K562 (cell line): ENCODE data around the gene PAN2. TPM values are rescaled to one million over a fixed set of nuclear protein-coding genes. Genes with fewer than 3 reads are reported as not detected.

Experiments
- CHAMP1 ChIP-seq: fragments of 450-650 bp; IDR thresholded peaks from 2 replicates; pipeline ENCODE4 v1.6.1; 2016; ENCODE audit warnings: mild to moderate bottlenecking
- HINFP ChIP-seq: fragments of 450-650 bp; conservative IDR thresholded peaks from 2 replicates; pipeline ENCODE4 v1.6.1; 2016; ENCODE audit warnings: missing genetic modification characterization, low read depth, mild to moderate bottlenecking, control low read depth, missing compliant biosample characterization
- NFE2L1 ChIP-seq: fragments of 450-650 bp; IDR thresholded peaks from 2 replicates; pipeline ENCODE4 v1.6.1; 2016; ENCODE audit warnings: missing genetic modification characterization, low read depth, mild to moderate bottlenecking, missing compliant biosample characterization, moderate library complexity, borderline replicate concordance
- PBX2 ChIP-seq, 2 experiments: IDR thresholded peaks in 1 of 2; conservative IDR thresholded peaks in 1 of 2; 2 replicates each; pipeline ENCODE4 v1.6.1; 2016; ENCODE audit warnings: low read depth in 2 of 2, mild to moderate bottlenecking in 1 of 2, missing compliant biosample characterization in 1 of 2, missing genetic modification characterization in 1 of 2, moderate library complexity in 1 of 2
- PCBP1 ChIP-seq: fragments of 200-400 bp; formaldehyde crosslinking; IDR thresholded peaks from 2 replicates; pipeline ENCODE4 v1.6.1; 2018; ENCODE audit warnings: mild to moderate bottlenecking, low read depth, low read length; ENCODE audit not compliant: poor library complexity, severe bottlenecking
- SRF ChIP-seq, 2 experiments: fragments of 250-450, 450-650 bp in 1 of 2; sonication (Bioruptor Pico) in 1 of 2; sonication (generic) in 1 of 2; formaldehyde crosslinking; IDR thresholded peaks; 2 replicates each; pipeline versions ENCODE4 v1.5.0 to v1.5.1; 2020 to 2022; ENCODE audit warnings: mild to moderate bottlenecking in 1 of 2, missing genetic modification reagents in 1 of 2
- TEAD4 ChIP-seq, 2 experiments: sonication (generic) in 1 of 2; formaldehyde crosslinking in 1 of 2; IDR thresholded peaks; 2 replicates each; pipeline versions ENCODE4 v1.6.1 to v1.8.0; 2012 to 2022; ENCODE audit warnings: borderline replicate concordance in 1 of 2, inconsistent platforms in 1 of 2, low read length in 1 of 2, mild to moderate bottlenecking in 1 of 2, missing genetic modification reagents in 1 of 2
- TFE3 ChIP-seq: fragments of 450-650 bp; formaldehyde crosslinking; IDR thresholded peaks from 2 replicates; pipeline ENCODE4 v1.4.0; 2020; ENCODE audit warnings: mild to moderate bottlenecking, mixed read lengths
- THRAP3 ChIP-seq: fragments of 450-650 bp; IDR thresholded peaks from 2 replicates; pipeline ENCODE4 v1.6.1; 2016; ENCODE audit warnings: mild to moderate bottlenecking, inconsistent platforms, borderline replicate concordance
- YY1 ChIP-seq, 3 experiments: IDR thresholded peaks; 2 replicates each; pipeline ENCODE4 v1.6.1; 2011; ENCODE audit warnings: low read length in 2 of 3, mild to moderate bottlenecking in 2 of 3, moderate library complexity in 2 of 3, borderline replicate concordance in 1 of 3, control low read depth in 1 of 3, low read depth in 1 of 3; ENCODE audit not compliant: insufficient read depth in 3 of 3, insufficient replicate concordance in 2 of 3, control insufficient read depth in 1 of 3, insufficient read length in 1 of 3; ENCODE audit errors: extremely low read depth in 1 of 3
- ZBTB34 ChIP-seq: fragments of 250-450 bp; sonication (Bioruptor Pico); IDR thresholded peaks from 2 replicates; pipeline ENCODE4 v1.8.0; 2021; ENCODE audit warnings: mild to moderate bottlenecking, moderate library complexity
- ZKSCAN3 ChIP-seq: fragments of 250-450 bp; sonication (Bioruptor Pico); IDR thresholded peaks from 2 replicates; pipeline ENCODE4 v1.4.0; 2020
- polyA plus RNA-seq, 8 experiments: library from polyadenylated mRNA; depleted of rRNA in 4 of 8; stranded (reverse) in 5 of 8; unstranded in 3 of 8; fragments of >200 nt; fragmentation: Nextera tagmentation in 2 of 8; fragmentation: Illumina TruSeq in 1 of 8; extraction: Ambion mirVana in 2 of 8; extraction: Trizol in 1 of 8; gene quantifications; 2 replicates each; pipeline versions ENCODE4 v1.2.1 to v1.2.3, GENCODE V29; 2011 to 2014; ENCODE audit warnings: inconsistent platforms in 1 of 8, missing spikeins in 1 of 8
- total RNA-seq, 7 experiments: library from RNA; depleted of rRNA in 6 of 7; stranded (reverse); fragments of >200 nt in 6 of 7; fragmentation: Illumina TruSeq in 2 of 7; extraction: Trizol in 2 of 7; gene quantifications; 2 replicates each; pipeline versions ENCODE4 v1.2.1 to v1.2.3, GENCODE V29; 2011 to 2021; ENCODE audit warnings: low replicate concordance in 1 of 7

Gene PAN2
- total and polyA plus RNA-seq, 9 of the 15 experiments (the other 6 are each of a cell fraction or from before 2014, with no cell fraction given), result 15.0 to 66.1 (median 25.9) TPM

GRCh38 chr12:56359851-56360767 lies 26.3 kb upstream of the PAN2 start, which contains the start of gene STAT2 (continued):
- no peak for TF ChIP-seq PCBP1
- TF ChIP-seq ZKSCAN3, result no peak
- TF ChIP-seq THRAP3, result no peak
- TF ChIP-seq YY1 (IDR thresholded peaks at IDR 0.05; ENCODE audit: borderline replicate concordance in 1 of 3, control insufficient read depth in 1 of 3, extremely low read depth in 1 of 3, insufficient read depth in 3 of 3, insufficient read length in 1 of 3, insufficient replicate concordance in 2 of 3, low read depth in 1 of 3, low read length in 2 of 3), result peak in 2 of 3 experiments; percentile 57 to 78
- no peak for TF ChIP-seq TFE3 (CRISPR knock-in tag)
- TF ChIP-seq TEAD4 (IDR thresholded peaks at IDR 0.05; ENCODE audit: low read length), result peak; percentile 33
- TF ChIP-seq TEAD4 (CRISPR knock-in tag; IDR thresholded peaks at IDR 0.05; ENCODE audit: borderline replicate concordance), result no peak
- no peak for TF ChIP-seq NFE2L1 (tag)
- TF ChIP-seq ZBTB34 (CRISPR knock-in tag), result no peak
- TF ChIP-seq CHAMP1, result no peak
- 0 out of 4 replicates have a peak, but pooled peaks of 1 of the 2 experiments have one; percentile 57 for TF ChIP-seq SRF (CRISPR knock-in tag; IDR thresholded peaks at IDR 0.05)
- peak; percentile 88 for TF ChIP-seq HINFP (tag)
- peak; percentile 30; the same call in 1 of the 2 replicates for TF ChIP-seq PBX2 (CRISPR knock-in tag; IDR thresholded peaks at IDR 0.05; ENCODE audit: low read depth)
- TF ChIP-seq PBX2 (tag; conservative IDR thresholded peaks at IDR 0.05; ENCODE audit: low read depth), result peak; percentile 81
